B cell (primary cell): ENCODE data around the gene NIPAL4. TPM values are rescaled to one million over a fixed set of nuclear protein-coding genes. Genes with fewer than 3 reads are reported as not detected.
A peak's percentile ranks its signal among the peaks of the same experiment; 100 is the strongest.

Experiments
- ATAC-seq: fragments of 200-7000 bp; cut with Tn5 transposase; one replicate; pipeline ENCODE4 v1.10.0; 2021; ENCODE audit warnings: low read depth, mild to moderate bottlenecking, moderate number of reproducible peaks, moderate library complexity
- CTCF ChIA-PET: fragments of 350-600 bp; sonication (Branson Sonifier 250); formaldehyde crosslinking; loops from one replicate; lab custom pipeline; 2021; ENCODE audit warnings: antibody characterized with exemption, inconsistent platforms; lab: Charles Lee
- POLR2A ChIA-PET: fragments of 350-600 bp; sonication (Branson Sonifier 250); formaldehyde crosslinking; loops from one replicate; lab custom pipeline; 2021; ENCODE audit warnings: antibody characterized with exemption; lab: Charles Lee
- DNase-seq: peaks from one replicate; pipeline ENCODE4 v3.0.0; 2013
- H2AFZ ChIP-seq: 2 replicates; pipeline ENCODE4 v1.6.1; 2012; ENCODE audit warnings: mild to moderate bottlenecking, low read depth, low read length; ENCODE audit not compliant: insufficient read depth, poor library complexity, severe bottlenecking
- H3K27ac ChIP-seq, 2 donors: 1 replicate in 1 of 2; 2 replicates in 1 of 2; pipeline ENCODE4 v1.5.1; 2012 to 2013; ENCODE audit warnings: low read length in 2 of 2, mild to moderate bottlenecking in 2 of 2, moderate library complexity in 1 of 2
- H3K27me3 ChIP-seq, 4 experiments: fragments of 200-600 bp in 1 of 4; sonication (generic) in 1 of 4; replicated peaks in 1 of 4; 1 replicate in 2 of 4; 2 replicates in 2 of 4; pipeline versions ENCODE4 v1.6.1 to v1.7.0; 2013 to 2016; ENCODE audit warnings: low read length in 3 of 4, mild to moderate bottlenecking in 2 of 4, mixed read lengths in 1 of 4, moderate library complexity in 1 of 4; ENCODE audit not compliant: insufficient read depth in 4 of 4, control insufficient read depth in 3 of 4; ENCODE audit errors: control extremely low read depth in 1 of 4
- H3K36me3 ChIP-seq, 2 experiments: replicated peaks in 1 of 2; 1 replicate in 1 of 2; 2 replicates in 1 of 2; pipeline versions ENCODE4 v1.6.1 to v1.7.1; 2013; ENCODE audit warnings: low read length in 1 of 2; ENCODE audit not compliant: insufficient read depth in 2 of 2, control insufficient read depth in 1 of 2; ENCODE audit errors: control extremely low read depth in 1 of 2, extremely low read depth in 1 of 2
- H3K4me1 ChIP-seq, 2 donors: fragments of 200-600 bp in 1 of 2; sonication (generic) in 1 of 2; 1 replicate in 1 of 2; 2 replicates in 1 of 2; pipeline versions ENCODE4 v1.5.1 to v1.6.1; 2013 to 2017; ENCODE audit warnings: low read length in 2 of 2; ENCODE audit not compliant: control insufficient read depth in 2 of 2, insufficient read depth in 2 of 2
- H3K4me2 ChIP-seq: replicated peaks from 2 replicates; pipeline ENCODE3; 2012; ENCODE audit warnings: mild to moderate bottlenecking, low read depth, low read length; ENCODE audit not compliant: poor library complexity, severe bottlenecking
- H3K4me3 ChIP-seq, 5 experiments: fragments of 200-600 bp in 1 of 5; sonication (generic) in 1 of 5; 1 replicate in 3 of 5; 2 replicates in 2 of 5; pipeline versions ENCODE4 v1.5.1 to v1.7.0; 2011 to 2016; ENCODE audit warnings: low read length in 4 of 5, mild to moderate bottlenecking in 4 of 5, low read depth in 2 of 5, control low read depth in 1 of 5, moderate library complexity in 1 of 5; ENCODE audit not compliant: insufficient read depth in 1 of 5; ENCODE audit errors: control extremely low read depth in 1 of 5, extremely low read depth in 1 of 5
- H3K79me2 ChIP-seq: fragments of 200-600 bp; sonication (generic); one replicate; pipeline ENCODE4 v1.6.0; 2016; ENCODE audit warnings: low read length; ENCODE audit not compliant: control insufficient read depth, insufficient read depth
- H3K9ac ChIP-seq: fragments of 200-600 bp; sonication (generic); 2 replicates; pipeline ENCODE4 v1.6.1; 2017; ENCODE audit warnings: mild to moderate bottlenecking, low read length, moderate library complexity
- H3K9me3 ChIP-seq, 3 donors: one replicate each; pipeline versions ENCODE4 v1.6.1 to v1.7.1; 2013; ENCODE audit warnings: low read length in 2 of 3; ENCODE audit not compliant: control insufficient read depth in 2 of 3, insufficient read depth in 1 of 3; ENCODE audit errors: control extremely low read depth in 1 of 3
- H4K20me1 ChIP-seq: 2 replicates; pipeline ENCODE4 v1.6.0; 2012; ENCODE audit warnings: mild to moderate bottlenecking, low read length; ENCODE audit not compliant: insufficient read depth, control insufficient read depth, poor library complexity, severe bottlenecking
- H3K27ac Mint-ChIP-seq: one replicate; pipeline ENCODE4 v1.8.0; 2021; ENCODE audit warnings: mixed read lengths
- H3K27me3 Mint-ChIP-seq: one replicate; pipeline ENCODE4 v1.8.0; 2021; ENCODE audit warnings: mixed read lengths
- H3K4me1 Mint-ChIP-seq: one replicate; pipeline ENCODE4 v1.8.0; 2021; ENCODE audit warnings: mixed read lengths
- H3K4me3 Mint-ChIP-seq: one replicate; pipeline ENCODE4 v1.8.0; 2021; ENCODE audit warnings: mixed read lengths
- H3K9me3 Mint-ChIP-seq: one replicate; pipeline ENCODE4 v1.8.0; 2022; ENCODE audit warnings: mixed read lengths; ENCODE audit not compliant: insufficient read depth
- CTCF ChIP-seq: fragments of 200-600 bp; IDR thresholded peaks from one replicate; pipeline ENCODE4 v1.8.0; 2022; ENCODE audit warnings: antibody characterized with exemption, mild to moderate bottlenecking
- EZH2 ChIP-seq: IDR thresholded peaks from 2 replicates; pipeline ENCODE4 v1.6.1; 2012; ENCODE audit warnings: borderline replicate concordance, low read depth, mild to moderate bottlenecking, moderate library complexity, low read length; ENCODE audit not compliant: insufficient read depth, poor library complexity, severe bottlenecking
- WGBS: methylation state at CpG from one replicate; pipeline ENCODE4 v1.1.5; 2013; ENCODE audit warnings: missing lambda C conversion rate; ENCODE audit not compliant: insufficient coverage; 5-methylcytosine and 5-hydroxymethylcytosine counted together
- intact Hi-C: fragments of 100-400 bp; cut with micrococcal nuclease; formaldehyde crosslinking; loops from one replicate; pipeline ENCODE4 v1.10.0; 2022
- polyA plus RNA-seq: library from polyadenylated mRNA; depleted of rRNA; stranded (reverse); fragments of >200 nt; gene quantifications from 2 replicates; pipeline ENCODE4 v1.2.3, GENCODE V29; 2012
- total RNA-seq, 2 donors: library from RNA; stranded (reverse); fragments of 120-200 nt in 1 of 2; gene quantifications; 1 replicate in 1 of 2; 2 replicates in 1 of 2; pipeline versions ENCODE4 v1.2.3 to v1.2.4, GENCODE V29; 2013 to 2022

NIPAL4 gene
- total and polyA plus RNA-seq, 2 donors (not counting 1 experiment from before 2014, with no cell fraction given) = 4.6 to 6.4 TPM

GRCh38 chr5:157486861-157487260 lies 26.8 kb downstream of the NIPAL4 start:
- ChIA-PET POLR2A (interaction anchor here (0.7 to 4.2 kb wide), 3 partner anchors 15 to 165 kb away, joined by 3 to 41 read pairs (median 4); partner anchors contain the start of gene SOX30), CTCF (interaction anchor here (1.0 to 2.4 kb wide), 4 partner anchors 84 to 232 kb away, joined by 3 to 9 read pairs (median 8); no protein-coding TSS in a partner anchor)
- peak; percentile 65 for DNase-seq
- Histone ChIP-seq H2AFZ (no peak overlapping the region), H3K79me2 (peaks cover 28% of the 10 kb centered on the region), H3K4me1 (peaks cover 60 to 71% of the 10 kb centered on the region in 2 donors), H3K36me3 (peaks cover 2 to 86% of the 10 kb centered on the region in 2 experiments), H3K9me3 (peaks cover 0 to 4% (median 0%) of the 10 kb centered on the region in 3 donors), H3K9ac (peak overlapping the region; percentile 6), H4K20me1 (no peaks in the 10 kb centered on the region), H3K27me3 (no peaks in the 10 kb centered on the region), H3K27ac (peak overlapping the region; percentile 94 to 100), H3K4me3 (peak overlapping the region in 2 of 5 experiments; percentile 3 to 16), H3K4me2 (peak overlapping the region; percentile 63)
- ATAC-seq = peak; percentile 39
- H3K27me3 Mint-ChIP-seq = no peaks in the 10 kb centered on the region
- TF ChIP-seq CTCF (no peak), EZH2 (no peak)
- intact Hi-C loops = loop anchor here (1.0 to 5.0 kb wide), 6 partner anchors 15 to 244 kb away; partner anchors contain the start of gene THG1L
- peak overlapping the region; percentile 95 for H3K27ac Mint-ChIP-seq
- WGBS = 0% methylated on average over 2 of the region's 3 CpGs
- H3K4me1 Mint-ChIP-seq = peaks cover 80% of the 10 kb centered on the region
- no peaks in the 10 kb centered on the region for H3K9me3 Mint-ChIP-seq
- peak overlapping the region; percentile 65 for H3K4me3 Mint-ChIP-seq

- no peak overlapping the region for H2AFZ ChIP-seq
- peak overlapping the region; percentile 94 to 100 for H3K27ac ChIP-seq
- no peaks in the 10 kb centered on the region for H4K20me1 ChIP-seq
- ChIA-PET POLR2A (interaction anchor here (4.2 kb wide), 1 partner anchor 14 kb away, joined by 41 read pairs; no protein-coding TSS in a partner anchor), CTCF (interaction anchor here (1.1 to 1.3 kb wide), 4 partner anchors 10 to 67 kb away, joined by 3 to 4 read pairs (median 4); no protein-coding TSS in a partner anchor)
- peak overlapping the region; percentile 65 for H3K4me3 Mint-ChIP-seq
- peak; percentile 69 for ATAC-seq
- peaks cover 76% of the 10 kb centered on the region for H3K4me1 Mint-ChIP-seq
- TF ChIP-seq CTCF = no peak
- no peak for TF ChIP-seq EZH2
- no peaks in the 10 kb centered on the region for H3K27me3 ChIP-seq
- H3K9me3 ChIP-seq = peaks cover 0 to 4% (median 0%) of the 10 kb centered on the region in 3 donors
- DNase-seq = peak; percentile 88
- H3K4me1 ChIP-seq = peaks cover 57 to 67% of the 10 kb centered on the region in 2 donors
- peak overlapping the region; percentile 63 for H3K4me2 ChIP-seq
- intact Hi-C loops = loop anchor here (1.0 to 5.0 kb wide), 6 partner anchors 15 to 243 kb away; partner anchors contain the start of gene THG1L
- H3K27me3 Mint-ChIP-seq = no peaks in the 10 kb centered on the region
- 0% methylated on average over 3 of the region's 3 CpGs for WGBS
- H3K79me2 ChIP-seq = peaks cover 28% of the 10 kb centered on the region
- H3K36me3 ChIP-seq = peaks cover 2 to 86% of the 10 kb centered on the region in 2 experiments
- H3K4me3 ChIP-seq = peak overlapping the region in 2 of 5 experiments; percentile 3 to 16
- peak overlapping the region; percentile 95 for H3K27ac Mint-ChIP-seq
- no peaks in the 10 kb centered on the region for H3K9me3 Mint-ChIP-seq
- H3K9ac ChIP-seq = peak overlapping the region; percentile 45
These were observed 27.3 kb downstream of the NIPAL4 start for GRCh38 chr5:157487358-157487757.
